ENCODE data around the gene FOXL2. TPM values are rescaled to one million over a fixed set of nuclear protein-coding genes. Genes with fewer than 3 reads are reported as not detected.

The FOXL2 gene
- total RNA-seq, 1 donor from 2014 or later, result not detected

- no peak for TF ChIP-seq CTCF (IDR thresholded peaks at IDR 0.05; ENCODE audit: partially characterized antibody, unreplicated experiment)
- H3K36me3 Mint-ChIP-seq (ENCODE audit: unreplicated experiment), result peaks cover 5% of the 10 kb centered on the region
- H3K27ac Mint-ChIP-seq (ENCODE audit: unreplicated experiment), result no peak overlapping the region
- no peaks in the 10 kb centered on the region for H3K4me1 Mint-ChIP-seq (ENCODE audit: low read depth, unreplicated experiment)
- H3K9me3 Mint-ChIP-seq (ENCODE audit: unreplicated experiment), result peaks cover 6% of the 10 kb centered on the region
- peaks cover 10% of the 10 kb centered on the region for H3K27me3 Mint-ChIP-seq (ENCODE audit: unreplicated experiment)
- H3K4me3 Mint-ChIP-seq (ENCODE audit: unreplicated experiment), result no peak overlapping the region
- no peak for DNase-seq
Observed at GRCh38 chr3:138964923-138965322, 18.0 kb upstream of the FOXL2 start.

GRCh38 chr3:138964264-138964663 lies 17.3 kb upstream of the FOXL2 start:
- H3K27ac Mint-ChIP-seq (ENCODE audit: unreplicated experiment), result no peak overlapping the region
- H3K36me3 Mint-ChIP-seq (ENCODE audit: unreplicated experiment), result peaks cover 5% of the 10 kb centered on the region
- no peak overlapping the region for H3K4me3 Mint-ChIP-seq (ENCODE audit: unreplicated experiment)
- no peaks in the 10 kb centered on the region for H3K4me1 Mint-ChIP-seq (ENCODE audit: low read depth, unreplicated experiment)
- peaks cover 6% of the 10 kb centered on the region for H3K9me3 Mint-ChIP-seq (ENCODE audit: unreplicated experiment)
- no peak for TF ChIP-seq CTCF (IDR thresholded peaks at IDR 0.05; ENCODE audit: partially characterized antibody, unreplicated experiment)
- DNase-seq, result no peak
- H3K27me3 Mint-ChIP-seq (ENCODE audit: unreplicated experiment), result peaks cover 10% of the 10 kb centered on the region

GRCh38 chr3:138962854-138963560 lies 16.1 kb upstream of the FOXL2 start:
- no peak for TF ChIP-seq CTCF (IDR thresholded peaks at IDR 0.05; ENCODE audit: partially characterized antibody, unreplicated experiment)
- Mint-ChIP-seq H3K27ac (ENCODE audit: unreplicated experiment) (no peak overlapping the region), H3K4me3 (ENCODE audit: unreplicated experiment) (no peak overlapping the region), H3K4me1 (ENCODE audit: low read depth, unreplicated experiment) (no peaks in the 10 kb centered on the region), H3K9me3 (ENCODE audit: unreplicated experiment) (peaks cover 6% of the 10 kb centered on the region), H3K36me3 (ENCODE audit: unreplicated experiment) (peaks cover 5% of the 10 kb centered on the region), H3K27me3 (ENCODE audit: unreplicated experiment) (peaks cover 10% of the 10 kb centered on the region)
- no peak for DNase-seq

GRCh38 chr3:138960417-138960852 lies 13.5 kb upstream of the FOXL2 start:
- H3K36me3 Mint-ChIP-seq (ENCODE audit: unreplicated experiment), result no peaks in the 10 kb centered on the region
- no peaks in the 10 kb centered on the region for H3K4me1 Mint-ChIP-seq (ENCODE audit: low read depth, unreplicated experiment)
- peaks cover under 1% of the 10 kb centered on the region for H3K9me3 Mint-ChIP-seq (ENCODE audit: unreplicated experiment)
- no peak for DNase-seq
- no peak overlapping the region for H3K27ac Mint-ChIP-seq (ENCODE audit: unreplicated experiment)
- H3K4me3 Mint-ChIP-seq (ENCODE audit: unreplicated experiment), result peak overlapping the region; percentile 7
- no peak for TF ChIP-seq CTCF (IDR thresholded peaks at IDR 0.05; ENCODE audit: partially characterized antibody, unreplicated experiment)
- H3K27me3 Mint-ChIP-seq (ENCODE audit: unreplicated experiment), result peaks cover 7% of the 10 kb centered on the region

GRCh38 chr3:138950701-138951100 lies 3.8 kb upstream of the FOXL2 start:
- DNase-seq, result no peak
- Mint-ChIP-seq H3K4me3 (ENCODE audit: unreplicated experiment) (peak overlapping the region; percentile 63), H3K27me3 (ENCODE audit: unreplicated experiment) (peaks cover 33% of the 10 kb centered on the region), H3K27ac (ENCODE audit: unreplicated experiment) (no peak overlapping the region), H3K4me1 (ENCODE audit: low read depth, unreplicated experiment) (peaks cover 3% of the 10 kb centered on the region), H3K36me3 (ENCODE audit: unreplicated experiment) (peaks cover 3% of the 10 kb centered on the region), H3K9me3 (ENCODE audit: unreplicated experiment) (peaks cover 9% of the 10 kb centered on the region)
- no peak for TF ChIP-seq CTCF (IDR thresholded peaks at IDR 0.05; ENCODE audit: partially characterized antibody, unreplicated experiment)

Data from glutamatergic neuron (in vitro differentiated cells).